K562 (cell line): ENCODE results near the gene NRN1L. TPM values are rescaled to one million over a fixed set of nuclear protein-coding genes. Genes with fewer than 3 reads are reported as not detected.

Experiments used
- HDAC2 ChIP-seq: fragments of 450-650 bp; IDR thresholded peaks from 2 replicates; pipeline ENCODE4 v1.6.1; 2016; ENCODE audit warnings: mild to moderate bottlenecking
- HEY1 ChIP-seq: fragments of 250-450 bp; sonication (Bioruptor Pico); IDR thresholded peaks from 2 replicates; pipeline ENCODE4 v1.5.0; 2020; ENCODE audit warnings: mild to moderate bottlenecking, moderate library complexity, borderline replicate concordance
- LCOR ChIP-seq: sonication (generic); formaldehyde crosslinking; IDR thresholded peaks from 2 replicates; pipeline ENCODE4 v1.8.0; 2022; ENCODE audit warnings: mild to moderate bottlenecking, missing genetic modification reagents
- MTA1 ChIP-seq: fragments of 450-650 bp; IDR thresholded peaks from 2 replicates; pipeline ENCODE4 v1.6.1; 2017; ENCODE audit warnings: borderline replicate concordance
- NR2F6 ChIP-seq: fragments of 450-650 bp; formaldehyde crosslinking; IDR thresholded peaks from 2 replicates; pipeline ENCODE4 v1.4.0; 2020; ENCODE audit warnings: mild to moderate bottlenecking
- RB1 ChIP-seq: fragments of 450-650 bp; IDR thresholded peaks from 2 replicates; pipeline ENCODE4 v1.6.1; 2017; ENCODE audit warnings: low read depth, mild to moderate bottlenecking
- SMARCB1 ChIP-seq: IDR thresholded peaks from 2 replicates; pipeline ENCODE4 v1.6.1; 2011; ENCODE audit warnings: improper control_type of control experiment, low read depth; ENCODE audit not compliant: insufficient read length
- SP1 ChIP-seq: sonication (generic); formaldehyde crosslinking; IDR thresholded peaks from 2 replicates; pipeline ENCODE4 v1.8.1; 2022; ENCODE audit warnings: mild to moderate bottlenecking, missing genetic modification reagents
- SRSF1 ChIP-seq: fragments of 200-400 bp; formaldehyde crosslinking; IDR thresholded peaks from 2 replicates; pipeline ENCODE4 v1.6.1; 2017; ENCODE audit warnings: mild to moderate bottlenecking, low read depth, low read length, moderate library complexity
- TOE1 ChIP-seq, 2 experiments: fragments of 450-650 bp in 1 of 2; sonication (generic) in 1 of 2; formaldehyde crosslinking in 1 of 2; IDR thresholded peaks; 2 replicates each; pipeline versions ENCODE4 v1.7.1 to v1.8.0; 2016 to 2022; ENCODE audit warnings: borderline replicate concordance in 2 of 2, mild to moderate bottlenecking in 2 of 2, antibody characterized with exemption in 1 of 2, inconsistent platforms in 1 of 2, low read depth in 1 of 2, missing genetic modification reagents in 1 of 2, moderate library complexity in 1 of 2
- polyA plus RNA-seq, 8 experiments: library from polyadenylated mRNA; depleted of rRNA in 4 of 8; stranded (reverse) in 5 of 8; unstranded in 3 of 8; fragments of >200 nt; fragmentation: Nextera tagmentation in 2 of 8; fragmentation: Illumina TruSeq in 1 of 8; extraction: Ambion mirVana in 2 of 8; extraction: Trizol in 1 of 8; gene quantifications; 2 replicates each; pipeline versions ENCODE4 v1.2.1 to v1.2.3, GENCODE V29; 2011 to 2014; ENCODE audit warnings: inconsistent platforms in 1 of 8, missing spikeins in 1 of 8
- total RNA-seq, 7 experiments: library from RNA; depleted of rRNA in 6 of 7; stranded (reverse); fragments of >200 nt in 6 of 7; fragmentation: Illumina TruSeq in 2 of 7; extraction: Trizol in 2 of 7; gene quantifications; 2 replicates each; pipeline versions ENCODE4 v1.2.1 to v1.2.3, GENCODE V29; 2011 to 2021; ENCODE audit warnings: low replicate concordance in 1 of 7
- TF ChIP-seq, protein P1 (sequence below), 2 experiments: fragments of 450-650 bp; conservative IDR thresholded peaks; 2 replicates each; pipeline ENCODE4 v1.6.1; 2017; ENCODE audit warnings: mild to moderate bottlenecking in 2 of 2, moderate library complexity in 2 of 2
- TF ChIP-seq, protein P2 (sequence below): sonication (generic); formaldehyde crosslinking; IDR thresholded peaks from 2 replicates; pipeline ENCODE4 v1.8.1; 2022; ENCODE audit warnings: missing genetic modification reagents
- TF ChIP-seq, protein P3 (sequence below): fragments of 250-450 bp; sonication (Bioruptor Pico); IDR thresholded peaks from 2 replicates; pipeline ENCODE4 v1.5.1; 2021; ENCODE audit warnings: mild to moderate bottlenecking
- TF ChIP-seq, protein P4 (sequence below), 2 experiments: fragments of 150-350 bp in 1 of 2; IDR thresholded peaks; 2 replicates each; pipeline ENCODE4 v1.6.1; 2012 to 2016; ENCODE audit warnings: low read depth in 2 of 2, low read length in 2 of 2, mild to moderate bottlenecking in 1 of 2, moderate library complexity in 1 of 2
- TF ChIP-seq, protein P5 (sequence below): sonication (generic); formaldehyde crosslinking; IDR thresholded peaks from 2 replicates; pipeline ENCODE4 v1.8.1; 2022; ENCODE audit warnings: missing genetic modification reagents

The NRN1L gene
- total and polyA plus RNA-seq, 9 of the 15 experiments (the other 6 are each of a cell fraction or from before 2014, with no cell fraction given), result 0.22 to 0.86 (median 0.61) TPM; not detected in 5

DNA sequence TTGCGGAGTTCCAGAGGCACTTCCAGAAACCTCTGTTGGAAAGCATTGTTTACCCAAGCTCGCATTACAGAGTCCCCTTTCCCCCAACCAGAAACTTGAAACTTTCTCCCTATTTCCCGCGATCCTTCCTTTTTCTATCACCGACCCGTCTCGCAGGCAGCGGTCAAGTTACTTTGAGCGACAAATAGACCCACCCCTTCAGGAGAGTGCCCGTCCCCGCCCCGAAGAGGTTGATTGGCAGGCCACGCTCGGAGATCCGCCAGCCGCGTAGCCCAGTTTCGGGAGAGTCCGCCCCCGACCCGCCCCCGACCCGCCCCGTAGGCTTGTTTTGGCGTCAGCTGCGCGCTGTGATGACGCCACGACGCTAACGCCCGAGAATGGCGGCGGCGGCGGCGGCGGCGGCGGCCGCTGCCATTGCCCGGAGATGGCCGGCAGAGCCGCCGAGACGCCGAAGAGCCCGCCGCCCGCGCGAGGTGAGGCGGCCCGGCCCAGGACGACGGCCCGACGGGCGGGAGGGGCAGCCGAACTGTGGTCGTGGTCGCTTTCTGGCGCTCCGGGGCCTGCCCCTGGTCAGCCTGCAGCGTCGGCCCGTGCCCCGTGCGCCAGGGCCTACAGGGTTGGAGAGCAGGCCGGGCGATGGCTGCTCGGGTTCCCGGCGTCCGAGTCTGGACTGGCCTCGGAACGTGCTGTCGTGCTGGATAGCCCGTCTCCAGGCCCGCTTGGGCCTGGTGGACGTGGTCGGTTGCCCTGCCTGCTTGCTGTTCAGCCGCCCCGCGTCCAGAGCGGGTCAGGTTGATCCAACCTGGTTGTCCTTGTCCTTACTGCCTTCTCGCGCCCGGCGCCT is 8.4 kb downstream of the NRN1L start, which contains the start of gene PSKH1 (continued):
- TF ChIP-seq, protein P1, sequence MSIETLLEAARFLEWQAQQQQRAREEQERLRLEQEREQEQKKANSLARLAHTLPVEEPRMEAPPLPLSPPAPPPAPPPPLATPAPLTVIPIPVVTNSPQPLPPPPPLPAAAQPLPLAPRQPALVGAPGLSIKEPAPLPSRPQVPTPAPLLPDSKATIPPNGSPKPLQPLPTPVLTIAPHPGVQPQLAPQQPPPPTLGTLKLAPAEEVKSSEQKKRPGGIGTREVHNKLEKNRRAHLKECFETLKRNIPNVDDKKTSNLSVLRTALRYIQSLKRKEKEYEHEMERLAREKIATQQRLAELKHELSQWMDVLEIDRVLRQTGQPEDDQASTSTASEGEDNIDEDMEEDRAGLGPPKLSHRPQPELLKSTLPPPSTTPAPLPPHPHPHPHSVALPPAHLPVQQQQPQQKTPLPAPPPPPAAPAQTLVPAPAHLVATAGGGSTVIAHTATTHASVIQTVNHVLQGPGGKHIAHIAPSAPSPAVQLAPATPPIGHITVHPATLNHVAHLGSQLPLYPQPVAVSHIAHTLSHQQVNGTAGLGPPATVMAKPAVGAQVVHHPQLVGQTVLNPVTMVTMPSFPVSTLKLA (conservative IDR thresholded peaks at IDR 0.05), result peak in 1 of 2 experiments; percentile 19; a peak in 1 of 4 replicates
- TF ChIP-seq, protein P2, sequence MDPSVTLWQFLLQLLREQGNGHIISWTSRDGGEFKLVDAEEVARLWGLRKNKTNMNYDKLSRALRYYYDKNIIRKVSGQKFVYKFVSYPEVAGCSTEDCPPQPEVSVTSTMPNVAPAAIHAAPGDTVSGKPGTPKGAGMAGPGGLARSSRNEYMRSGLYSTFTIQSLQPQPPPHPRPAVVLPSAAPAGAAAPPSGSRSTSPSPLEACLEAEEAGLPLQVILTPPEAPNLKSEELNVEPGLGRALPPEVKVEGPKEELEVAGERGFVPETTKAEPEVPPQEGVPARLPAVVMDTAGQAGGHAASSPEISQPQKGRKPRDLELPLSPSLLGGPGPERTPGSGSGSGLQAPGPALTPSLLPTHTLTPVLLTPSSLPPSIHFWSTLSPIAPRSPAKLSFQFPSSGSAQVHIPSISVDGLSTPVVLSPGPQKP (CRISPR knock-in tag), result peak; percentile 84; the same call in 1 of the 2 replicates
- peak; percentile 57 for TF ChIP-seq SP1
- peak; percentile 80 for TF ChIP-seq RB1
- TF ChIP-seq HEY1 (CRISPR knock-in tag), result no peak
- TF ChIP-seq, protein P3, sequence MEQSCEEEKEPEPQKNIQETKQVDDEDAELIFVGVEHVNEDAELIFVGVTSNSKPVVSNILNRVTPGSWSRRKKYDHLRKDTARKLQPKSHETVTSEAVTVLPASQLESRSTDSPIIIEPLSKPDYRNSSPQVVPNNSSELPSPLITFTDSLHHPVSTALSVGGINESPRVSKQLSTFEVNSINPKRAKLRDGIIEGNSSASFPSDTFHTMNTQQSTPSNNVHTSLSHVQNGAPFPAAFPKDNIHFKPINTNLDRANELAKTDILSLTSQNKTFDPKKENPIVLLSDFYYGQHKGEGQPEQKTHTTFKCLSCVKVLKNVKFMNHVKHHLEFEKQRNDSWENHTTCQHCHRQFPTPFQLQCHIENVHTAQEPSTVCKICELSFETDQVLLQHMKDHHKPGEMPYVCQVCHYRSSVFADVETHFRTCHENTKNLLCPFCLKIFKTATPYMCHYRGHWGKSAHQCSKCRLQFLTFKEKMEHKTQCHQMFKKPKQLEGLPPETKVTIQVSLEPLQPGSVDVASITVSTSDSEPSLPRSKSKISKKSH (CRISPR knock-in tag), result no peak
- no peak for TF ChIP-seq TOE1 (IDR thresholded peaks at IDR 0.05; ENCODE audit: borderline replicate concordance)
- peak; percentile 71; the same call in 1 of the 2 replicates for TF ChIP-seq TOE1 (CRISPR knock-in tag; IDR thresholded peaks at IDR 0.05; ENCODE audit: borderline replicate concordance, low read depth)
- TF ChIP-seq, protein P4, sequence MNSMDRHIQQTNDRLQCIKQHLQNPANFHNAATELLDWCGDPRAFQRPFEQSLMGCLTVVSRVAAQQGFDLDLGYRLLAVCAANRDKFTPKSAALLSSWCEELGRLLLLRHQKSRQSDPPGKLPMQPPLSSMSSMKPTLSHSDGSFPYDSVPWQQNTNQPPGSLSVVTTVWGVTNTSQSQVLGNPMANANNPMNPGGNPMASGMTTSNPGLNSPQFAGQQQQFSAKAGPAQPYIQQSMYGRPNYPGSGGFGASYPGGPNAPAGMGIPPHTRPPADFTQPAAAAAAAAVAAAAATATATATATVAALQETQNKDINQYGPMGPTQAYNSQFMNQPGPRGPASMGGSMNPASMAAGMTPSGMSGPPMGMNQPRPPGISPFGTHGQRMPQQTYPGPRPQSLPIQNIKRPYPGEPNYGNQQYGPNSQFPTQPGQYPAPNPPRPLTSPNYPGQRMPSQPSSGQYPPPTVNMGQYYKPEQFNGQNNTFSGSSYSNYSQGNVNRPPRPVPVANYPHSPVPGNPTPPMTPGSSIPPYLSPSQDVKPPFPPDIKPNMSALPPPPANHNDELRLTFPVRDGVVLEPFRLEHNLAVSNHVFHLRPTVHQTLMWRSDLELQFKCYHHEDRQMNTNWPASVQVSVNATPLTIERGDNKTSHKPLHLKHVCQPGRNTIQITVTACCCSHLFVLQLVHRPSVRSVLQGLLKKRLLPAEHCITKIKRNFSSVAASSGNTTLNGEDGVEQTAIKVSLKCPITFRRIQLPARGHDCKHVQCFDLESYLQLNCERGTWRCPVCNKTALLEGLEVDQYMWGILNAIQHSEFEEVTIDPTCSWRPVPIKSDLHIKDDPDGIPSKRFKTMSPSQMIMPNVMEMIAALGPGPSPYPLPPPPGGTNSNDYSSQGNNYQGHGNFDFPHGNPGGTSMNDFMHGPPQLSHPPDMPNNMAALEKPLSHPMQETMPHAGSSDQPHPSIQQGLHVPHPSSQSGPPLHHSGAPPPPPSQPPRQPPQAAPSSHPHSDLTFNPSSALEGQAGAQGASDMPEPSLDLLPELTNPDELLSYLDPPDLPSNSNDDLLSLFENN (IDR thresholded peaks at IDR 0.05; ENCODE audit: low read depth in 2 of 2, low read length in 2 of 2), result 0 out of 4 replicates have a peak, but pooled peaks of 1 of the 2 experiments have one; percentile 9
- TF ChIP-seq SMARCB1, result no peak
- 0 out of 2 replicates have a peak, but pooled peaks have one; percentile 48 for TF ChIP-seq HDAC2
- TF ChIP-seq MTA1, result peak; percentile 96
- peak; percentile 70; the same call in 1 of the 2 replicates for TF ChIP-seq NR2F6 (CRISPR knock-in tag)
- TF ChIP-seq, protein P5, sequence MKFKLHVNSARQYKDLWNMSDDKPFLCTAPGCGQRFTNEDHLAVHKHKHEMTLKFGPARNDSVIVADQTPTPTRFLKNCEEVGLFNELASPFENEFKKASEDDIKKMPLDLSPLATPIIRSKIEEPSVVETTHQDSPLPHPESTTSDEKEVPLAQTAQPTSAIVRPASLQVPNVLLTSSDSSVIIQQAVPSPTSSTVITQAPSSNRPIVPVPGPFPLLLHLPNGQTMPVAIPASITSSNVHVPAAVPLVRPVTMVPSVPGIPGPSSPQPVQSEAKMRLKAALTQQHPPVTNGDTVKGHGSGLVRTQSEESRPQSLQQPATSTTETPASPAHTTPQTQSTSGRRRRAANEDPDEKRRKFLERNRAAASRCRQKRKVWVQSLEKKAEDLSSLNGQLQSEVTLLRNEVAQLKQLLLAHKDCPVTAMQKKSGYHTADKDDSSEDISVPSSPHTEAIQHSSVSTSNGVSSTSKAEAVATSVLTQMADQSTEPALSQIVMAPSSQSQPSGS, result peak; percentile 82
- no peak for TF ChIP-seq LCOR (CRISPR knock-in tag)
- no peak for TF ChIP-seq SRSF1
